NT2/D1 (cell line): Measurements from ENCODE around the gene CARD14.

Source experiments
- DNase-seq: peaks from one replicate; pipeline ENCODE4 v3.0.0-alpha.2; 2011; ENCODE audit warnings: low read depth, low spot score
- H3K27me3 ChIP-seq: 2 replicates; pipeline ENCODE4 v1.6.0; 2011; ENCODE audit warnings: mild to moderate bottlenecking; ENCODE audit not compliant: insufficient read length, insufficient read depth
- H3K36me3 ChIP-seq: 2 replicates; pipeline ENCODE4 v1.6.1; 2011; ENCODE audit warnings: mild to moderate bottlenecking, low read length, mixed read lengths; ENCODE audit not compliant: insufficient read depth, insufficient read length
- H3K4me1 ChIP-seq: 2 replicates; pipeline ENCODE4 v1.5.1; 2011; ENCODE audit not compliant: insufficient read depth, insufficient read length
- H3K4me3 ChIP-seq: 2 replicates; pipeline ENCODE4 v1.5.1; 2011; ENCODE audit warnings: low read depth; ENCODE audit not compliant: insufficient read length
- H3K9ac ChIP-seq: 2 replicates; pipeline ENCODE4 v1.6.0; 2011; ENCODE audit warnings: low read depth; ENCODE audit not compliant: insufficient read length
- H3K9me3 ChIP-seq: 2 replicates; pipeline ENCODE4 v1.5.1; 2011; ENCODE audit warnings: mild to moderate bottlenecking, low read length; ENCODE audit not compliant: insufficient read depth
- SUZ12 ChIP-seq: IDR thresholded peaks from 2 replicates; pipeline ENCODE4 v1.6.1; 2011; ENCODE audit not compliant: insufficient read length, insufficient read depth; ENCODE audit errors: extremely low read depth
- YY1 ChIP-seq: IDR thresholded peaks from 2 replicates; pipeline ENCODE4 v1.6.1; 2011; ENCODE audit not compliant: insufficient read length, insufficient read depth
- ZNF274 ChIP-seq: IDR thresholded peaks from 2 replicates; pipeline ENCODE4 v1.6.1; 2011; ENCODE audit warnings: mild to moderate bottlenecking, low read depth, low read length

CARD14 gene

DNA sequence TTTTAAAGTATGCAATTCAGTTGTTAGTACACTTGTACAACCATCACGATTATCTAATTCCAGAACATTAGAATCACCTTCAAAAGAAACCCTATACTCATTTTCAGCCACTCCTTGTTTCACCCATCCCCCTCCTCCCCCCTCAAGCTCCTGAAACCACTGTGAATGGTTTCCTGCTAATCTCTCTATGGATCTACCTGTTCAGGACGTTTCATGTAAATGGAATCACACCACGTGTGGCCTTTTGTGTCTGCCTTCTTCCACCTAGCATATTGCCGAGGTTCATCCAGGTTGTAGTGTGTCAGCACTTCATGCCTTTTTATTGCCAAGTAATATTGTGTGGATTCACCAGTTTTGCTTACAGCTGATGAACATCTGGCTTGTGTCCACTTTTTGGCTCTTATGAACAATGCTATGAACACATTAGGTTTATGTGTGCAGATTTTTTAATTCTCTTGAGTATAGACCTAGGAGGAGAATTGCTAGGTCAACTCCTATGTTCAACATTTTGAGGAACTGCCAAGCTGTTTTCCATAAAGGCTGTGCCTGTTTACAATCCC is 40.7 kb upstream of the CARD14 start:
- Histone ChIP-seq H3K4me1 (peaks cover 9% of the 10 kb centered on the region), H3K27me3 (no peaks in the 10 kb centered on the region), H3K9ac (no peak overlapping the region), H3K9me3 (no peaks in the 10 kb centered on the region), H3K36me3 (peaks cover 16% of the 10 kb centered on the region), H3K4me3 (no peak overlapping the region)
- no peak for DNase-seq
- TF ChIP-seq YY1 = no peak
- no peak for TF ChIP-seq SUZ12
- no peak for TF ChIP-seq ZNF274

DNA sequence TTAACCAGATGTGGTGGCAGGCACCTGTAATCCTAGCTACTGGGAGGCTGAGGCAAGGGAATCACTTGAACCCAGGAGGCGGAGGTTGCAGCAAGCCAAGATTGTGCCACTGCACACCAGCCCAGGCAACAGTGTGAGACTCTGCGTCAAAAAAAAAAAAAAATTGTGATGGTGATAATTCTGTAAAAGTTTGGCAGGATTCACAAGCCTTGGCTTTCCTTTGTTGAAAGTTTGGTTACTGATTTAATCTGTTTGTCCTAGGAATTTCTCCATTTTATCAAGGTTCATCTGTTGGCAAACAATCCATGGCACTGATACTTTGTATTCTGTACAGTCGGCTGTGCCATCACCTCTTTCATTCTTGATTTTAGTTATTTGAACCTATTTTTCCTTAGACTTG is 38.8 kb upstream of the CARD14 start:
- Histone ChIP-seq H3K36me3 (peaks cover 35% of the 10 kb centered on the region), H3K4me1 (peaks cover 4% of the 10 kb centered on the region), H3K9ac (no peak overlapping the region), H3K27me3 (no peaks in the 10 kb centered on the region), H3K4me3 (no peak overlapping the region), H3K9me3 (no peaks in the 10 kb centered on the region)
- no peak for DNase-seq
- TF ChIP-seq SUZ12 (no peak), ZNF274 (no peak)

GRCh38 chr17:80132906-80133625 is 36.8 kb upstream of the CARD14 start:
- no peak for TF ChIP-seq YY1
- no peak for TF ChIP-seq ZNF274
- TF ChIP-seq SUZ12 = no peak
- peaks cover 55% of the 10 kb centered on the region for H3K36me3 ChIP-seq

GRCh38 chr17:80133626-80133970 is 36.2 kb upstream of the CARD14 start:
- H3K9ac ChIP-seq = no peak overlapping the region
- no peaks in the 10 kb centered on the region for H3K27me3 ChIP-seq
- TF ChIP-seq YY1 (no peak), ZNF274 (no peak), SUZ12 (no peak)
- no peaks in the 10 kb centered on the region for H3K9me3 ChIP-seq
- no peak overlapping the region for H3K4me3 ChIP-seq
- H3K36me3 ChIP-seq = peaks cover 61% of the 10 kb centered on the region
- no peak for DNase-seq
- peaks cover 4% of the 10 kb centered on the region for H3K4me1 ChIP-seq

More at GRCh38 chr17:80132906-80133625, 36.8 kb upstream of the CARD14 start:
- DNase-seq = no peak
- Histone ChIP-seq H3K9me3 (no peaks in the 10 kb centered on the region), H3K27me3 (no peaks in the 10 kb centered on the region), H3K4me1 (peaks cover 4% of the 10 kb centered on the region), H3K4me3 (no peak overlapping the region), H3K9ac (no peak overlapping the region)

DNA sequence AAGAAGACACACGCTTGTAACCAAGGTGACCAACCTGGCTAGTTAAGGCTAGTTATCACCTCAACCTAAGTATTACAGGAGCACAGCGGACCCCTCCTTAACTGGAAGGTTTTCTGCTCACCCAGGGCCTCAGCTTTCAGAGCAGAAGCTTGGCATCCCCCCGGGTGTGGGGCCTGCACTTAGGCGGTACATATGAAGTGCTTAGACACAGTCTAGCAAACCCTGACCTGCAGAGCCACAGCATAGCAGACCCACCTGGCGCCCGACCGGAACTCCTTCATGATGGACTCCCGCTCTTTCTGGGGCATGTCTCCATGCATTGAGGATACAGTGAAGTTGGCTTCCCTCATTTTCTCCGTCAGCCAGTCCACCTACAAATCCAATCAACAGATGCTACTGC is 32.7 kb upstream of the CARD14 start:
- no peaks in the 10 kb centered on the region for H3K4me1 ChIP-seq
- no peak for TF ChIP-seq SUZ12
- TF ChIP-seq ZNF274 = no peak
- no peak for TF ChIP-seq YY1
- no peaks in the 10 kb centered on the region for H3K27me3 ChIP-seq
- H3K4me3 ChIP-seq = no peak overlapping the region
- H3K9ac ChIP-seq = no peak overlapping the region
- H3K9me3 ChIP-seq = no peaks in the 10 kb centered on the region
- peaks cover 96% of the 10 kb centered on the region for H3K36me3 ChIP-seq
- DNase-seq = no peak

- Histone ChIP-seq H3K36me3 (peaks cover 100% of the 10 kb centered on the region), H3K9me3 (no peaks in the 10 kb centered on the region), H3K4me3 (no peak overlapping the region), H3K27me3 (no peaks in the 10 kb centered on the region), H3K4me1 (peaks cover 4% of the 10 kb centered on the region), H3K9ac (no peak overlapping the region)
- TF ChIP-seq SUZ12 (no peak), YY1 (no peak), ZNF274 (no peak)
- DNase-seq = no peak
Measured at GRCh38 chr17:80138856-80139426, 30.9 kb upstream of the CARD14 start.

DNA sequence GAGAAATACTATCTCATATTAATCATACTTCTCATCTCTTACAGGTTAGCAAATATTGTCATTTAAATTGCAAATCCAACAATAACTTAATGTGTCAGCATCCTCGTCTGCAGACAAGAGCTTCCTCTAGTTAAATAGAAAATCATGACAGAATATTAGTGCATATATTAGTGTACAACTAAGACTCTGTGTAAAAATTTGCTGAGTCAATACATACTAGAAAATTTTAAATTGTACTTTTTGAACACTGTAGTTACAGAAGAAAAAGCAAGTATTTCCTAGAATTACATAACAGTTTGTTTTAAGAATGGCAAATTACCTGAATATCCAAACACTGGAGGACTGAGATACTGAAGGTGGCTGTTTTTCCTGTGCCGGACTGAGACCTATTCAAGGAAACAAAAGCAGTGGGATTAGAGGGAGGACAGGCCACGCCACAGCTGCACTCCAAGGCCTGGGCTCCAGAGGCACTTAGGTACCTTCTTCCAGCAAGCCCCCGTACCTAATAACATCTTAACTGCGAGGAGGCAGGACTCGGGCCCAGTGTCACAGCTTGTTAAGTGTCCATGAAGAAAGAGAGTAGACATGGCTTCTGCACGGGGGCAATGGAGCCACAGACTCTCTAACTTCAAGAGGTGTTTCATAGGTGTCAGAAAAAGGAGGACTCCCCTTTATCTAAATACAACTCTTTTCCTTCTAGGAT is 28.2 kb upstream of the CARD14 start:
- TF ChIP-seq YY1 (no peak), ZNF274 (no peak), SUZ12 (no peak)
- Histone ChIP-seq H3K36me3 (peaks cover 96% of the 10 kb centered on the region), H3K9ac (no peak overlapping the region), H3K4me1 (peaks cover 4% of the 10 kb centered on the region), H3K27me3 (no peaks in the 10 kb centered on the region), H3K9me3 (no peaks in the 10 kb centered on the region), H3K4me3 (no peak overlapping the region)
- no peak for DNase-seq
